Breast epithelium (tissue), 3 donors: Measurements from ENCODE around the gene ST6GALNAC3.

ENCODE experiments used
- POLR2A ChIP-seq: fragments of 450-650 bp; IDR thresholded peaks from one replicate; pipeline ENCODE4 v1.6.1; 2016; ENCODE audit warnings: antibody characterized with exemption, mild to moderate bottlenecking, moderate library complexity
- TF ChIP-seq, protein P1 (sequence below), 3 donors: fragments of 450-650 bp; IDR thresholded peaks; one replicate each; pipeline ENCODE4 v1.5.1; 2016 to 2017; ENCODE audit warnings: antibody characterized with exemption in 3 of 3, mild to moderate bottlenecking in 3 of 3, moderate library complexity in 3 of 3

DNA sequence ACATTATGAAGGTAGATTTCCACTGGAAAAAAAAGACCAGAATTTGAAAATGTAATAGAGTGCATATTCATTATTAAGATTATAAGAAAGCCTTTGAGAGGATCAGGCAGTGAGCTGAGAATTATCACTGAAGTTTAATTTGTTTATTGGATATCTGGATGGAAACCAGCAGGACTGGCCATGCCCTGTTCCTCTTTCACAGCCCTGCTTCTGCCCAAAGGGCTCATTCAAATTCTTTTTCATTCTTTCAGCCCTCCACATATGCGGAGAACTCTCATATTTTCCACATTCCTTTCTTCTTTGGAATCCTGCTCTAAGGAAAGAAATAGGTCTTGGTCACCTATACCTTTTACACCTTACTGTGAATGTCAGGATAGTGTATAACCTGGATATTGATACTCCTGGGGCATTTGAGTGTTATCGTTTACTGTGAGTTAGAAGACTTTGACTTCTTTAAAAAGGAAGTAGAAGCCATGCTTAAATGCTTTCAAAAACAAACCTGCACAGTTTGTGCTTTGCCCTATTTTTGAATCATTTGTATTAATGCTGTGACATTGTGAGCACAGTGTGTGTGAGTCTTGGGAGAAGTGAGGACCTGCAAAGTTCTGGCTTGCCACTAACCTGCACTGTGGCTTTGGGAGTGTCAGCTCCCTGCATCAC, 35.5 kb downstream of the ST6GALNAC3 start:
- TF ChIP-seq, protein P1, sequence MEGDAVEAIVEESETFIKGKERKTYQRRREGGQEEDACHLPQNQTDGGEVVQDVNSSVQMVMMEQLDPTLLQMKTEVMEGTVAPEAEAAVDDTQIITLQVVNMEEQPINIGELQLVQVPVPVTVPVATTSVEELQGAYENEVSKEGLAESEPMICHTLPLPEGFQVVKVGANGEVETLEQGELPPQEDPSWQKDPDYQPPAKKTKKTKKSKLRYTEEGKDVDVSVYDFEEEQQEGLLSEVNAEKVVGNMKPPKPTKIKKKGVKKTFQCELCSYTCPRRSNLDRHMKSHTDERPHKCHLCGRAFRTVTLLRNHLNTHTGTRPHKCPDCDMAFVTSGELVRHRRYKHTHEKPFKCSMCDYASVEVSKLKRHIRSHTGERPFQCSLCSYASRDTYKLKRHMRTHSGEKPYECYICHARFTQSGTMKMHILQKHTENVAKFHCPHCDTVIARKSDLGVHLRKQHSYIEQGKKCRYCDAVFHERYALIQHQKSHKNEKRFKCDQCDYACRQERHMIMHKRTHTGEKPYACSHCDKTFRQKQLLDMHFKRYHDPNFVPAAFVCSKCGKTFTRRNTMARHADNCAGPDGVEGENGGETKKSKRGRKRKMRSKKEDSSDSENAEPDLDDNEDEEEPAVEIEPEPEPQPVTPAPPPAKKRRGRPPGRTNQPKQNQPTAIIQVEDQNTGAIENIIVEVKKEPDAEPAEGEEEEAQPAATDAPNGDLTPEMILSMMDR (IDR thresholded peaks at IDR 0.05): no peak
- TF ChIP-seq POLR2A: no peak
